Right ventricle myocardium inferior (tissue), 1 donor: Measurements from ENCODE around the gene ANO2. TPM values are rescaled to one million over a fixed set of nuclear protein-coding genes. Genes with fewer than 3 reads are reported as not detected.

Experiments used
- ATAC-seq: fragments of 200-7000 bp; cut with Tn5 transposase; one replicate; pipeline ENCODE4 v1.9.1; 2020; ENCODE audit warnings: mild to moderate bottlenecking, moderate library complexity
- DNase-seq: peaks from one replicate; pipeline ENCODE4 v3.0.0; 2021; ENCODE audit errors: missing footprints
- intact Hi-C: fragments of 100-400 bp; cut with DNase I; formaldehyde crosslinking; loops from one replicate; pipeline ENCODE4 v1.11.0; 2022
- total RNA-seq: library from RNA; stranded (reverse); fragmentation: NEBNext Ultra II Directional; extraction: Animal tissue kit (Norgen Biotek cat#: 25700); gene quantifications from one replicate; pipeline ENCODE4 v1.2.1, GENCODE V29; 2021
- donor health status: DM: no; HTN: yes; CAD: no; lungs with severe emphysema.

Gene ANO2
- total RNA-seq, 1 donor from 2014 or later, result 19.5 TPM

GRCh38 chr12:5720381-5721005 is 224.6 kb downstream of the ANO2 start:
- intact Hi-C loops, result no loop called here
- no peak for DNase-seq
- ATAC-seq, result no peak

- intact Hi-C loops, result no loop called here
- DNase-seq, result no peak
- no peak for ATAC-seq
These were observed 226.4 kb downstream of the ANO2 start for GRCh38 chr12:5718680-5719079.

GRCh38 chr12:5718073-5718472 is 227.0 kb downstream of the ANO2 start:
- DNase-seq (no peak), ATAC-seq (no peak)
- intact Hi-C loops, result no loop called here

- no peak for ATAC-seq
- DNase-seq, result no peak
- intact Hi-C loops, result no loop called here
These were observed 228.1 kb downstream of the ANO2 start for GRCh38 chr12:5716976-5717375.

- ATAC-seq, result peak; percentile 40
- intact Hi-C loops, result no loop called here
- no peak for DNase-seq
These were observed 228.9 kb downstream of the ANO2 start for GRCh38 chr12:5716201-5716600.

- DNase-seq (no peak), ATAC-seq (no peak)
- intact Hi-C loops, result no loop called here
These were observed 230.0 kb downstream of the ANO2 start for GRCh38 chr12:5715021-5715420.

- intact Hi-C loops, result no loop called here
- DNase-seq, result no peak
- peak; percentile 84 for ATAC-seq
These were observed 231.4 kb downstream of the ANO2 start for GRCh38 chr12:5713599-5714081.

- intact Hi-C loops, result no loop called here
- no peak for ATAC-seq
- DNase-seq, result no peak
These were observed 234.7 kb downstream of the ANO2 start for GRCh38 chr12:5710260-5710878.

GRCh38 chr12:5708371-5708770 is 236.7 kb downstream of the ANO2 start:
- intact Hi-C loops, result no loop called here
- ATAC-seq (no peak), DNase-seq (no peak)

- no peak for DNase-seq
- no peak for ATAC-seq
- intact Hi-C loops, result no loop called here
These were observed 238.8 kb downstream of the ANO2 start for GRCh38 chr12:5706247-5706646.

GRCh38 chr12:5705791-5706190 is 239.3 kb downstream of the ANO2 start:
- intact Hi-C loops, result no loop called here
- DNase-seq (no peak), ATAC-seq (no peak)

GRCh38 chr12:5694759-5695409 is 250.2 kb downstream of the ANO2 start:
- intact Hi-C loops, result no loop called here
- no peak for DNase-seq
- ATAC-seq, result no peak

GRCh38 chr12:5692850-5693249 is 252.2 kb downstream of the ANO2 start:
- intact Hi-C loops, result no loop called here
- ATAC-seq, result no peak
- DNase-seq, result no peak

- DNase-seq (no peak), ATAC-seq (no peak)
- intact Hi-C loops, result no loop called here
These were observed 253.1 kb downstream of the ANO2 start for GRCh38 chr12:5691943-5692342.

GRCh38 chr12:5690240-5690639 is 254.8 kb downstream of the ANO2 start:
- intact Hi-C loops, result no loop called here
- peak; percentile 42 for ATAC-seq

GRCh38 chr12:5689773-5690172 is 255.3 kb downstream of the ANO2 start:
- ATAC-seq (no peak), DNase-seq (no peak)

More at GRCh38 chr12:5690240-5690639, 254.8 kb downstream of the ANO2 start:
- no peak for DNase-seq

GRCh38 chr12:5688226-5688625 is 256.8 kb downstream of the ANO2 start:
- intact Hi-C loops, result no loop called here
- DNase-seq (no peak), ATAC-seq (no peak)

More at GRCh38 chr12:5689773-5690172, 255.3 kb downstream of the ANO2 start:
- intact Hi-C loops, result no loop called here

- DNase-seq, result no peak
- intact Hi-C loops, result no loop called here
- no peak for ATAC-seq
These were observed 259.1 kb downstream of the ANO2 start for GRCh38 chr12:5685935-5686334.

- no peak for ATAC-seq
- intact Hi-C loops, result no loop called here
These were observed 260.1 kb downstream of the ANO2 start for GRCh38 chr12:5684989-5685388.

GRCh38 chr12:5682581-5682980 is 262.5 kb downstream of the ANO2 start:
- intact Hi-C loops, result no loop called here
- ATAC-seq, result no peak
- DNase-seq, result no peak

More at GRCh38 chr12:5684989-5685388, 260.1 kb downstream of the ANO2 start:
- no peak for DNase-seq
